Fibroblast of upper back skin (primary cell): Measurements from ENCODE around the gene TANC1.

Source experiments
- DNase-seq: peaks from one replicate; pipeline ENCODE4 v3.0.0-alpha.2; 2013

TANC1 gene

DNA sequence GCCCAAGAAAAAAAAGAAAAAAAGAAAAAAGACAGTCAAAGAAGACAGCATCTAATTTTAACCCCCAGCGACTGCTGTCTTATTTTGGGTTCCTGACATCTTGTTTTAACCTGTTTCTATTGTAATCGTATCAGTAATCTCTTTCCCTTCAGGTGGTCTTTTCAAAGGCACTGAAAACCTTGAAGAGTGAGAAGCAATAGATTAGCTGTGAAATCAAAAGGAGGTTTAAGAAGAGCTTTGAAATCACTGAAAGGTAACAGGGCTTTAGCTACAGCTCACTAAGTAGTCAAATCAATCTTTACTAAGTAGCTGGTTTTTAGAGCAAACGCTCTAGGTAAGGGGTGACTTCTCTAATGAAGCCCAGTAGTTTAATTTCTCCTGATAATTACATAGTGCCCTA, 5.4 kb upstream of the TANC1 start:
- no peak for DNase-seq

- DNase-seq = no peak
These were observed 3.3 kb upstream of the TANC1 start for GRCh38 chr2:158965107-158965506.

- no peak for DNase-seq
These were observed 2.8 kb upstream of the TANC1 start for GRCh38 chr2:158965641-158966040.

DNA sequence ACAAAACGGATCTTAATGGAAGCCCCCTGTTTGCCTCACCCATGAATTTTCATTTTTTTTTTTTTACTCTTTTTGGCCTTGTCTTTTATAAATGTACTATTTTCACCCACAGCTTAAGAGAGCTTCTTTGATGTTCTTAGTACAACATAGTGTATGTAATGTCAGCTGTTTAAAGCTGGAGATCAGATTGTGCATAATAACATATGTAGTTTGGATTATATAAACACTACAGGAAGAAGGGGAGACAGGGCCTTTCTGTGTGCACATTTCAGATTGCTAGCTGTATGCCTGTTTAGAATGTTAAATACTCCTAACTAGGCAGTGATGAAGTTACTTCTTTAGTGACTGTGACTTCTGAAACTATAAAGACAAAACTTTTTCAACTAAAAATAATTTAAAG, 2.1 kb upstream of the TANC1 start:
- no peak for DNase-seq

- DNase-seq = no peak
These were observed 1.2 kb upstream of the TANC1 start for GRCh38 chr2:158967114-158967730.

GRCh38 chr2:158967731-158968395, 577 bp upstream of the TANC1 start:
- DNase-seq = peak; percentile 82

DNA sequence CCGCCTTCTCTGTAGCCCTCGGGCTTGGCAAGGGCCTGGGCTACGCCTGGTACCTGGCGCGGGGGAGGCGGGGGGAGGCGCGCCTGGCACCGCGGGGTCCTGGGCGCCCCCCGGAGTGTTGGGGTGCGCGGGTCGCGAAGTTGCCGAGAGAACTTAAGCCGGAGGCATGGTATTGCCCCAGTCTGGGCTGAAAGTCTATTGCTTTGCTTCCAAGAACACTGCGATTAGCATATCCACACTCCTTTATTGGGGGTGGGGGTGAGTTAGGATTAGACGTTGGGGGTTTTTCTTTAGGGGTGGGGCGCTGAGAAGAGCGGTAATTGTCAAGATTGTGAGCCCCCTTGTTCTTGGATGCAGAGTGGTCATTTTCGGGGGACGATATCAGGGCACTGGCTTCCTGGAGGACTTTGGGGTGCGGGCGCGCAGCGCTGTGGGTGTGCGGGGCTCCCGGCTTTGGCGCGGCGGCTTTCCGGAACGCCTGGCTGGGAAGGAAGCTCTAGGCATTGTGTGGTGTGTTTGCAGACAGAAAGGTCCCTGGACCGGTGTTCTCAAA, 798 bp downstream of the TANC1 start:
- no peak for DNase-seq

GRCh38 chr2:158969715-158970240, 1.3 kb downstream of the TANC1 start:
- no peak for DNase-seq

DNA sequence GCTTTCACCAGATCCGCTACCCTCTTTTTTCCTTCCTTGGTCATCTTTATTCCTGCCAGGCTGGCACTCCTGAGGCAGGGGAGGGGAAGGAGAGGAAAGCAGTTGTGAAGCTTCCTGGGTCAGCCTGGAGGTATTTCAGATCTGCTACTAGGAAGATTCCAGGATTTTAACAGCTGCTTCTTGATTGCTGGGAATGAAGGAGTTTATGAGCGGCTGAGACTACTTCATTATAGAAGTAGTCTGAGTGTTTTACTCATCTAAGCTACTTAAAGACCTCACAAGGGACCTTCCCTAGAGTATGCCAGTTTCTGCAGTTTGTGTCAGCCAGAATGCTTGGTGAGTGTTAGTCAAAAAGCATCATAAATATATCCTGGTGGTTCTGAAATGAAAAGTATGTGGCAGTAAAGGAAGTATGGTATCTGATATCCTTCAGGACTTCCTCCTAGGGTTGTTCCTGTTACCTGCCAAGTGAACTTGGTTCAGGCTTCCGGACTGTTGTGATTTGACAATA, 1.9 kb downstream of the TANC1 start:
- peak; percentile 34 for DNase-seq

GRCh38 chr2:158973116-158973956, 4.9 kb downstream of the TANC1 start:
- DNase-seq = peak; percentile 37

- DNase-seq = no peak
These were observed 7.0 kb downstream of the TANC1 start for GRCh38 chr2:158975271-158975921.

DNA sequence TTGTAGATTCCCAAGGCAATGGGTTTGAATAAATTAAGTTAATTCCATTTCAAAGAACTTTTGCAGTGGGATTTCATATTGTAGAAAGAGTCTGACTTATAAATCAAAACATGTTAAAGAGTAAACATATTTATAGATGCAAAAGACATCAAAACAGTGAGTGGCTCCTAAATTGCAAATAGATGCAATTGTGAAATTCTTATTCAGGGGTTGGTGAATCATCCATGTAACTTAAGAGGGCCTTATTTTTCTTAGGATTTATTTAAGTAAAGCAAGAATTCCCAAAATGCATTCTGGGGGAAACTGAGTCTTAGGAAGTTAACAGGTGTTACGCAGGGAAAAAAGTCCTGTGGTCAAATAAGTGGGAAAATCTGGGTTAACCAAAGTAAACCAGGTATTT, 11.3 kb downstream of the TANC1 start:
- no peak for DNase-seq

GRCh38 chr2:158984604-158985135, 16.2 kb downstream of the TANC1 start:
- DNase-seq = peak; percentile 23

DNA sequence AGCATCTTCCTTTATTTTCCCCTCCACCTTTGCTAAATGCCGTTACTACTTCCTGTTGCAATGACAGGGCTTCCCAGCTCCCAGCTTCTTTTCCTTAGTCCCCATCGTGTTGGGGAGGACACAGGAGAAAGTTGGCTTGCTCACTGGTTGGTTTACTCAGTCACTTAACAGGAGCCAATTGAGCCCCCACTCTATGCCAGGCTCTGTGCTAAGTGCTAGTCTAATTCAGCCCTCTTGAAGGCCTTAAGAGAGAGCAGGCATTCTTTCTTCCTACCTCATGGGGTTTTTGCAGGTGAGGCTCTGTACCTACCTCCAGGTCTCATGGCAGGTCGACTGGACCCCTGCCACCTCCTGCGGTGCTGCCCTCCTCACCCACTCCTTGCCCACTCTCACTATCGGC, 20.1 kb downstream of the TANC1 start:
- no peak for DNase-seq

- no peak for DNase-seq
These were observed 20.7 kb downstream of the TANC1 start for GRCh38 chr2:158989165-158989564.

GRCh38 chr2:158990397-158991214, 22.2 kb downstream of the TANC1 start:
- DNase-seq = peak; percentile 98

- no peak for DNase-seq
These were observed 24.6 kb downstream of the TANC1 start for GRCh38 chr2:158993030-158993429.

GRCh38 chr2:158993721-158994587, 25.5 kb downstream of the TANC1 start:
- no peak for DNase-seq

DNA sequence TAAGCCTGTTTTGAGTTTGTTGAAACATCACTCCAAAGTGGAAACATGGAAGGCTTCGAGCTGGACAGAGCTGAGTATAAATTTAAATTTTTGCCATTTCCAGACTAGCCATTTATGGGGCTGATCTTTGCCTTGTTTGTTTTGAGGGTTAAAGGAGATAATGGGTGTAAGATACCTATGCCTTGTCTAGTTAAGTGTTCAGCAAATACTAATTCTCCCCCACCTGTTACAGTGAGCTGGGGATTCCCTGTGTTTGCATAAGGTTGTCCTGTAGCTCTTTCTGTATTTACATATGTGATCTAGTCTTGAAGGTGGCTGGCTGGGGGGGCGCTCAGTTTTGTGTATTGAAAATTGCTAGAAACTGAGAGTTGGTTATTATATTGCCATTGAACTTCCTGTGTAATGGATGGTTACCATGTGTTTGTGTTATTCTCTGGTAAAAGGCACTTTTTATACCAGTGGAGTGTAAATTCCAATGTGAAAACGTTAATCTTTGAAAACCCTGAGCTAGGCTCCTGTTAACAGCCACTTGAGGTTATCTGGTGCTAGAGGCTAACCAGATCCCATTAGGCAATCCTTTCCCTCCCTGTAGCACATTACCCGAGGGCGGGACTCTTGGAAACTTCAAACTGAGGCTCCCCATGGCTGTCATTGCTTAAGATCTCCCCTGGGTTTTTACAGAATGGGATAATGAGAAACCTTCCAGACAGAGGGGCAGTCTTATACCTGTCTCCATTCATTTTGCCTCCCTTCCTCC, 26.7 kb downstream of the TANC1 start:
- no peak for DNase-seq

DNA sequence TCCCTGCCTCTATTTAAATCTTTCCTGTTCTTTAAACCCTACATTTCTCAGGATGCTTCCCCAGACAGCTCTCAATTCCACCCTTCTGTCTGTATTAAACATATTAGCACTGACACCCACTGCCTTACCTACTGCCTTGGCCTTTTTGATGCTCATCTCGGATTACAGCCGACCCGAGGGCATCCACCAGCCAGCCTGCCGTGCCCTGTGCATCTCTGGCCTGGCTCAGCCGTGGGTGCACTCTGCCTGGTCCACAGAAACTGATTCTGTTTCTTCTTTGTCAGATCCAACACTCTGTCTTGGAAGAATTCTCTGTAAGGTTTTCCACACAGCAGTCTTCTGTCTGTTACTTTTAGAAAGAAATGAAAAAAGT, 27.2 kb downstream of the TANC1 start:
- no peak for DNase-seq
